Gastroesophageal sphincter (tissue), 3 donors: Measurements from ENCODE around the gene ALOXE3.

Experiments used
- CTCF ChIP-seq, 4 experiments: fragments of 200-600 bp in 2 of 4; fragments of 450-650 bp in 2 of 4; sonication (generic) in 1 of 4; IDR thresholded peaks; one replicate each; pipeline ENCODE4 v1.5.1; 2017 to 2019; ENCODE audit warnings: antibody characterized with exemption in 4 of 4, mild to moderate bottlenecking in 2 of 4, moderate library complexity in 2 of 4
- EP300 ChIP-seq: sonication (generic); formaldehyde crosslinking; IDR thresholded peaks from one replicate; pipeline ENCODE4 v1.6.1; 2017; ENCODE audit warnings: antibody characterized with exemption, mild to moderate bottlenecking
- POLR2A ChIP-seq, 2 donors: fragments of 450-650 bp; IDR thresholded peaks; one replicate each; pipeline ENCODE4 v1.6.1; 2017; ENCODE audit warnings: antibody characterized with exemption in 2 of 2, mild to moderate bottlenecking in 2 of 2, moderate library complexity in 1 of 2
- POLR2AphosphoS5 ChIP-seq: sonication (generic); formaldehyde crosslinking; IDR thresholded peaks from one replicate; pipeline ENCODE4 v1.6.1; 2017; ENCODE audit warnings: antibody characterized with exemption

- TF ChIP-seq CTCF (IDR thresholded peaks at IDR 0.05) (no peak), POLR2A (IDR thresholded peaks at IDR 0.05) (no peak), POLR2AphosphoS5 (no peak), EP300 (no peak)
Measured at GRCh38 chr17:8117980-8118768, at the start of gene ALOXE3.
